SK-N-SH treated with all-trans-retinoic acid at 6 μM for 48 hours (cell line): ENCODE results near the gene CHCHD6.

Experiments used
- ATAC-seq: fragments of 200-7000 bp; cut with Tn5 transposase; 3 replicates; pipeline ENCODE4 v1.9.1; 2020; ENCODE audit warnings: mild to moderate bottlenecking, moderate library complexity
- BACH2 ChIP-seq: fragments of 250-450 bp; sonication (Bioruptor Pico); IDR thresholded peaks from 2 replicates; pipeline ENCODE4 v1.9.0; 2021; ENCODE audit warnings: mild to moderate bottlenecking, borderline replicate concordance
- CREB5 ChIP-seq: fragments of 250-450 bp; sonication (Bioruptor Pico); IDR thresholded peaks from 2 replicates; pipeline ENCODE4 v1.5.1; 2020; ENCODE audit warnings: low read depth, mild to moderate bottlenecking, moderate library complexity
- CSRNP3 ChIP-seq: fragments of 250-450 bp; sonication (Bioruptor Pico); IDR thresholded peaks from 2 replicates; pipeline ENCODE4 v1.5.1; 2021; ENCODE audit warnings: mild to moderate bottlenecking, moderate library complexity
- ESRRG ChIP-seq: fragments of 250-450 bp; sonication (Bioruptor Pico); IDR thresholded peaks from 2 replicates; pipeline ENCODE4 v1.6.1; 2021; ENCODE audit warnings: mild to moderate bottlenecking
- GLIS3 ChIP-seq: fragments of 250-450 bp; sonication (Bioruptor Pico); IDR thresholded peaks from 2 replicates; pipeline ENCODE4 v1.5.0; 2020; ENCODE audit warnings: mild to moderate bottlenecking, moderate library complexity
- ISL1 ChIP-seq: fragments of 250-450 bp; sonication (Bioruptor Pico); IDR thresholded peaks from 2 replicates; pipeline ENCODE4 v2.1.2; 2022; ENCODE audit warnings: mild to moderate bottlenecking, moderate library complexity
- OSR1 ChIP-seq: fragments of 250-450 bp; sonication (Bioruptor Pico); IDR thresholded peaks from 2 replicates; pipeline ENCODE4 v1.8.0; 2022; ENCODE audit warnings: moderate library complexity, mild to moderate bottlenecking, inconsistent platforms
- PATZ1 ChIP-seq: fragments of 250-450 bp; sonication (Bioruptor Pico); IDR thresholded peaks from 2 replicates; pipeline ENCODE4 v1.8.0; 2020; ENCODE audit warnings: mild to moderate bottlenecking, moderate library complexity, borderline replicate concordance
- POU6F1 ChIP-seq: fragments of 250-450 bp; sonication (Bioruptor Pico); IDR thresholded peaks from 2 replicates; pipeline ENCODE4 v1.8.0; 2021; ENCODE audit warnings: low read depth, mild to moderate bottlenecking, moderate library complexity, borderline replicate concordance
- PPARA ChIP-seq: fragments of 250-450 bp; sonication (Bioruptor Pico); IDR thresholded peaks from 2 replicates; pipeline ENCODE4 v1.5.0; 2020; ENCODE audit warnings: mild to moderate bottlenecking, borderline replicate concordance
- SNAI2 ChIP-seq: fragments of 250-450 bp; sonication (Bioruptor Pico); IDR thresholded peaks from 2 replicates; pipeline ENCODE4 v1.5.0; 2020; ENCODE audit warnings: mild to moderate bottlenecking, moderate library complexity
- TCF4 ChIP-seq: fragments of 250-450 bp; sonication (Bioruptor Pico); IDR thresholded peaks from 2 replicates; pipeline ENCODE4 v1.8.0; 2021; ENCODE audit warnings: mild to moderate bottlenecking, moderate library complexity, borderline replicate concordance
- TSHZ2 ChIP-seq: fragments of 250-450 bp; sonication (Bioruptor Pico); IDR thresholded peaks from 2 replicates; pipeline ENCODE4 v1.5.0; 2020; ENCODE audit warnings: mild to moderate bottlenecking, moderate library complexity
- ZC3H10 ChIP-seq: fragments of 250-450 bp; sonication (Bioruptor Pico); IDR thresholded peaks from 2 replicates; pipeline ENCODE4 v1.5.1; 2021; ENCODE audit warnings: mild to moderate bottlenecking, moderate library complexity
- ZFP3 ChIP-seq: fragments of 250-450 bp; sonication (Bioruptor Pico); IDR thresholded peaks from 2 replicates; pipeline ENCODE4 v1.5.0; 2020; ENCODE audit warnings: mild to moderate bottlenecking, moderate library complexity
- ZFP30 ChIP-seq: fragments of 450-650 bp; formaldehyde crosslinking; IDR thresholded peaks from 2 replicates; pipeline ENCODE4 v1.5.0; 2022; ENCODE audit warnings: mild to moderate bottlenecking, moderate library complexity
- ZNF565 ChIP-seq: fragments of 450-650 bp; formaldehyde crosslinking; conservative IDR thresholded peaks from 2 replicates; pipeline ENCODE4 v1.5.0; 2020; ENCODE audit warnings: low read depth, mild to moderate bottlenecking, moderate library complexity
- ZNF70 ChIP-seq: fragments of 450-650 bp; formaldehyde crosslinking; IDR thresholded peaks from 2 replicates; pipeline ENCODE4 v1.5.0; 2020; ENCODE audit warnings: mild to moderate bottlenecking, moderate library complexity
- ZNF8 ChIP-seq: fragments of 450-650 bp; formaldehyde crosslinking; IDR thresholded peaks from 2 replicates; pipeline ENCODE4 v1.5.0; 2020; ENCODE audit warnings: mild to moderate bottlenecking, moderate library complexity

The CHCHD6 gene

GRCh38 chr3:126907557-126907956 lies 203.5 kb downstream of the CHCHD6 start:
- TF ChIP-seq ESRRG (no peak), GLIS3 (CRISPR knock-in tag) (no peak), PATZ1 (no peak), OSR1 (CRISPR knock-in tag) (no peak), BACH2 (CRISPR knock-in tag) (no peak), POU6F1 (CRISPR knock-in tag) (no peak), TSHZ2 (CRISPR knock-in tag) (no peak), ISL1 (CRISPR knock-in tag) (no peak), TCF4 (no peak; the same call in 1 of the 2 replicates), PPARA (CRISPR knock-in tag) (no peak), ZC3H10 (no peak), ZNF565 (CRISPR knock-in tag) (no peak), ZNF8 (CRISPR knock-in tag) (no peak), ZFP30 (CRISPR knock-in tag) (no peak), SNAI2 (no peak)
- ATAC-seq, result no peak

- ATAC-seq, result no peak
- TF ChIP-seq ZNF70 (no peak), PATZ1 (no peak), POU6F1 (CRISPR knock-in tag) (no peak), OSR1 (CRISPR knock-in tag) (no peak), ISL1 (CRISPR knock-in tag) (no peak), TCF4 (no peak), CSRNP3 (no peak), CREB5 (CRISPR knock-in tag) (no peak), GLIS3 (CRISPR knock-in tag) (no peak), BACH2 (CRISPR knock-in tag) (no peak), ZFP3 (CRISPR knock-in tag) (no peak), ESRRG (no peak), SNAI2 (no peak), ZFP30 (CRISPR knock-in tag) (no peak)
- TF ChIP-seq, all 23 proteins: peak for 0
Measured at GRCh38 chr3:126908752-126909275, 204.8 kb downstream of the CHCHD6 start.
